ENCODE measurements around the gene CLK3.
"Not testable (repeated sequence)": the region's sequence is repeated elsewhere in the genome, so short reads cannot be mapped to it uniquely, and the experiment has no call there.

Gene CLK3

DNA sequence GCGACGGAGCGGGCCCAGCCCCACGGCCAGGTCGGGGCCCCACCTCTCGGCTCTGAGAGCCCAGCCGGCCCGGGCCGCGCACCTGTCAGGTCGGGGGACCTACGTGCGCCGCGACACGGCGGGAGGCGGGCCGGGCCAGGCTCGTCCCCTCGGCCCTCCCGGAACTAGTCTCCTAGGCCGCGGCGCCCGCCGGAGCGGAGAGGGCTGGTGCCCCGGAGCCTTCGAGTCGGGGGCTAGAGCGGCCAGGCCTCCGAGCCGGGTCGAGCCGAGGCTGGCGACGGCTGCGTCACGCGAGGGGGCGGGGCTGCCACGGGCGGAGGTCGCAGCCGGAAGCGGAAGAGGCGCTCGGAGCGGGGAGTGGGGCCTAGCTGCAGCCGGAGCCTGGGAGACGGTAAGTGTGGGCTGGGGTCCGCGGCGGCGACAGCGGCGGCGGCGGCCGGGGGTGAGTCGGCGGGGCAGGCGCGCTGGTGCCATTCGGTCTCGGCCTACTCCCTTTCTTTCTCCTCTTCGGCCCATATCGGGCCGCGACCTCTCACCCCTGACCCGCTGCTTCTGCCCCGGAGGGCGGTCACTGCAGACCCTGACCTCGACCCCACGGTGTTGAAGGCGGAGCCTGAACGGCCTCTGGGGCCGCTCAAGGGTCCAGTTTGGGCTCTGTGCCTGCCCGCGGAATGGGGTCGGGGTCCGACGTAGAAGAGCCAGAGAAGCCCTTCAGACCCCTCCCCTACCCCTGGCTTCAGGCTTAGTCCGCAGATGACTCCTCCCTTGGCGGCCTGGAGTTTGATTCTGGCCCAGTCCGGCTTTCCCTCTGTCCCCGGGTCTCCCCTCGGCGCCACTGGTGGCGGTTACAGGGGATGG lies at the start of gene CLK3:
Gene CLK3, plus strand, starts transcription at position 329 of the 858 bp plus-strand sequence. CDS start 3,361 bp downstream, outside the sequence.
- DNase-seq: peak; percentile 92

GRCh38 chr15:74568594-74568993 lies 47.0 kb upstream of the CLK3 start:
- no peak for DNase-seq

DNA sequence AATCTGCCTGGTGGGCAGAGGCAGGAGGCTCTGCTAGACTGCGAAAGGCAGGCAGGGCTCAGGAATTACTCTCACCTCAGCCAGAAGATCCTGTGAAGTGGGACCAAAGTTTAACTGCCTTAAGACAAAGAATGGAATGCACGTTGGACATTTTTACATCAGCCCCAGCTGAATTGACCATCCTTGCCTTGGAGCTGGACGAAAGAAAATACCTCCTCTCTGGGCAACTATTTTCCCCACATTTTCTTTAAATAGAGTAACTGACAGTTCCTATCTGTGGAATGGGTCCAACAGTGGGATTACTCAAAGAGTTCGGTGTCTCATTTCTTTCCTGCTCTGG lies 45.9 kb upstream of the CLK3 start:
- no peak for DNase-seq

DNA sequence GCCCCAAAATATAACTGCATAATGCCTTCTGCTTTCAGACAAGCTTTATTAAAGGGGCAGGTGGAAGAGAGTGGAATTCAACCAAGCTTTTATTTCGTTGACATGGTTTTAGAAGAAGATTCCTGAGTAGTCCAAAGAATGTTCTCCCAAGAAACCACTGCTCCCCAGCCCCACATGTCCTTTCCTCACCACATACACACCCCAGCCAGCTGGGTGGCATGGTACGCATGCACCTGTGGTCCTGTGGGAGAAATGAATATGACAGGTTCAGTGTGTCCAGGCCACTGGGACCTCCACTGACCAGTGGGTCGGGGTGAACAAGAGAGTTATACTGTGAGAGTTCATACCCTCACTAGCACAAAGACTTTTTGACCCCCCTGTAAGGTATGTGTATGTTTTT lies 44.4 kb upstream of the CLK3 start:
- DNase-seq: no peak

DNA sequence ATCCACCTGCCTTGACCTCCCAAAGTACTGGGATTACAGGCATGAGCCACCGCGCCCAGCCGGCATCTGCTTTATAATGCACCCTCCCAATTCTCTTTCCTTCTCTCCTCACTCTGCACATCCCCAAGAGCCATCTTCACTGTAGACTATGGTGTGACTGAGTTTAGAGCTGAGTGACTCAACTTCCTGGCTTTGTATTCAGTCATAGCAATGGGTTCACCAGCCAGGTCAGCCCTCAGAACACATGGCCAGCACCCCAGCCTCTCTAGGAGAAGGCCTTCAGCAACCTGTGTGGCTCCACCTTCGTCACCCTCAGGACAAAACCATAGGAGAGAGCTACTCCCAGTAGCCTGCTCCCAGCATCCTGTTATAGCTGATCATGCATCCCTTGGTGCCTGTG lies 41.6 kb upstream of the CLK3 start:
- DNase-seq: no peak

GRCh38 chr15:74578496-74578994 lies 37.1 kb upstream of the CLK3 start:
- DNase-seq: no peak

DNA sequence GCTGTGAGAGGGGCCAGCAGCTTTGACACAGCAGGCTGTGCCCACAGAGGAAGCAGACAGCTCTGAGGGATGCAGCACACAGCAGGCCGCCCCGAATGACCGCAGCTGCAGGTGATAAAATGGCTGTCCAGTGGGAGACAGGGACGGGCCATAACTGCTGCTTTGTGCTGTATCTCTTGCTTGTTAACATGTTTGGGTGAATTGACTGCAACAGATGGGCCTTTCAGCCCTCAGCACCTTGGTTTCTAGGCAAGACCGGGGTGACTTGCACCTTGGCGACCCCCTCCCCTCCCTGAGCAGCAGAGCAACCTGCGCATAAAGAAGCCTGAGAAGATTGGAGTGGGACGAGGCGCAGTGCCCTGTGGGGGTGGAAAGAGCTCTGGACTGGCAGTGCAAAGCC lies 36.6 kb upstream of the CLK3 start:
- DNase-seq: no peak

GRCh38 chr15:74580538-74581350 lies 34.9 kb upstream of the CLK3 start:
- no peak for DNase-seq

- DNase-seq: no peak
Measured at GRCh38 chr15:74584204-74584603, 31.4 kb upstream of the CLK3 start.

- DNase-seq: no peak
Measured at GRCh38 chr15:74584779-74585178, 30.9 kb upstream of the CLK3 start.

DNA sequence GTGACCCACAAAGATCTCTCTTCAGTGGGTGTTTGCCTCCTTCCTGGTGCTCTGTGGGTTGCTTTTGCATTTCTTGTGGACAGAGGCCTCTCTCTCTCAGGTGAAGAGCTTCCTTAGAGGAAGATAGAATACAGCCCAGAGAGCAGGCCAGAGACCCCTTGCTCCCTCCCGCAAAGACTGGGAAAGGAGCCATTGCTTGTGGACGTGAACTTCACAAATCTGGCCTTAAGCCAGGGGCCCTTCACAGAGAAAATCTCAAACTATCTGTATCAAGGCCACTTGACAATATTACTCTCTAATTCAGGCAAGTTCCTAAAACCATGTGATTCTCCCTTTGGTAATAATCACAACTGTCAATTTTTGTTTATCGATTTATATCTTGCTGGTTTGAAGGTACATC lies 30.4 kb upstream of the CLK3 start:
- no peak for DNase-seq

DNA sequence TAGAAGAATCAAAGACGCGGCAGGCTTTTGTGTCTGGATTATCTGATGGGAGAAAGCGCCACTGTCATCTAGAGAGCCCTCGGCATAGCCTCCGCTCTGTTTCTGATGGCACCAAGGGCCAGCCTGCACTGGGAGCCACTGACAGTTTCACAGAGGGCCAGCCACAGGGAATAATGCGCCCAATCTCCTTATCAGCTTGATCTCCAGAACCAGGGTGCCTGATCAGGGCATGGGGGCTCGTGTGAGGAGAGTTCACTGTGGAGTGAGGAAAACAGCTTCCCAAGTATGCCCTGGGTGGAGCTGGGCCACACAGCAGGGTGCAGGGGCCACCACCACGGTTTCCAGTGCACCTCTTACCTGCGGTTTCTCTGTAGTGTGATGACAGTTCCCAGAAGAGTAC lies 29.8 kb upstream of the CLK3 start:
- DNase-seq: no peak

DNA sequence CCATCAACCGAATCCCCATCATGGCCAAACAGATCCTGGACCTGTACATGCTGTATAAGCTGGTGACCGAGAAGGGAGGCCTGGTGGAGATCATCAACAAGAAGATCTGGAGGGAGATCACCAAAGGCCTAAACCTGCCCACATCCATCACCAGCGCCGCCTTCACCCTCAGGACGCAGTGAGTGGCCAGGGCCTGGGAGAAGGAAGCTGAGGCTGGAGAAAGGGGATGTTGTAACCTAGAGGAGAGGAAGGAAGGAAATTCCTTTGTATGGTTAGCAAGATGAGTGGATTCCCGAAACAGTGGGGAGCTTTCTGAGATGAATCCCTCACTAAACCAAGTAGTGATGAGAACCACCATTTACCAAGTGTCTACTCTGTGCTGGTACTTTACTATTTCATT lies 25.8 kb upstream of the CLK3 start:
- DNase-seq: no peak

GRCh38 chr15:74592222-74592621 lies 23.4 kb upstream of the CLK3 start:
- no peak for DNase-seq

DNA sequence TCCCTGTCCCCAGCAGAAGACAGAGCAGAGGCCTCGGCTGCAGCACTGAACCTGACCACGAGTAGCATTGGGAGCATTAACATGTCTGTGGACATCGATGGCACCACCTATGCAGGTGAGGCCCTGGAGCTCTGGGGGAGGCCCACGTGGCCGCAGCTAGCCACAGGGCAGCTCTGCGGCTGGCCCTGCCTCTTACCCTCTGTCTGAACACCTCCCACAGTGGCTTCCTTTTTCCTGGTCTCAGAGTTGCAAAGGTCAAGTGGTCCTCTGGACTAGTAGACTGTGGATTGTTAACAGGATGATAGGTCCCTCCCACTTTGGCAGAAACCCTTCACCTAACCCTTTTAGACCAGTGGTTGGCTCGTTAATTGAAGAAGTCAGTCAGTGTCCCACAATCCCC lies 22.5 kb upstream of the CLK3 start:
- DNase-seq: no peak

GRCh38 chr15:74594455-74594854 lies 21.2 kb upstream of the CLK3 start:
- no peak for DNase-seq

GRCh38 chr15:74595271-74595670 lies 20.4 kb upstream of the CLK3 start:
- no peak for DNase-seq

- not testable (repeated sequence) for DNase-seq
Measured at GRCh38 chr15:74596736-74597135, 18.9 kb upstream of the CLK3 start.

DNA sequence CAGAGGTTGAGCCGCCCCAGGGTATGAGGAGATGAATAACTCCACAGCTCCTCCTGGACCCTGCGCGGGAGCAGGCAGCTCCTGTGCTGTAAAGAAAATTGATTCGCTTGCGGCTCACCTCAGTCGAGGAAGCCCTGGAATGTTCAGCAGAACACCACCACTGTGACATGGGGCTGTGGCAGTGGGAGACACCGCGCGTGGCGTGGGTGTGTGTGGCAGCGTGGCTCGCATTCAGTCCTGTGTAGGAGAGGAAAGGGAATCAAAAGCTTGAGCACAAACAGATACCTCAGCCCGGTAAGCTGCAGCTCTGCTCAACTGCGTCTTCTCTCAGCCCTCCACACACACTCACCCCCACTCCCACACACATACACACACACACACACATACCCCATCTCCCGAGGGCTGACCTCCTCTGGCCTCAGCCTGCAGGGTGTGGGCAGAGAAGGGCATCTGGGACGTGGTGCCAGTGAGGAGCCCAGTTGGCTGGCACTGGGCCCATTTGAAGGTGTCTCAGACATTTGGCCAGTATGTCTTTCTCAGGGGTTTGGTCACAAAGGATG lies 18.4 kb upstream of the CLK3 start:
- not testable (repeated sequence) for DNase-seq

GRCh38 chr15:74598126-74598842 lies 17.4 kb upstream of the CLK3 start:
- DNase-seq: peak; percentile 77

DNA sequence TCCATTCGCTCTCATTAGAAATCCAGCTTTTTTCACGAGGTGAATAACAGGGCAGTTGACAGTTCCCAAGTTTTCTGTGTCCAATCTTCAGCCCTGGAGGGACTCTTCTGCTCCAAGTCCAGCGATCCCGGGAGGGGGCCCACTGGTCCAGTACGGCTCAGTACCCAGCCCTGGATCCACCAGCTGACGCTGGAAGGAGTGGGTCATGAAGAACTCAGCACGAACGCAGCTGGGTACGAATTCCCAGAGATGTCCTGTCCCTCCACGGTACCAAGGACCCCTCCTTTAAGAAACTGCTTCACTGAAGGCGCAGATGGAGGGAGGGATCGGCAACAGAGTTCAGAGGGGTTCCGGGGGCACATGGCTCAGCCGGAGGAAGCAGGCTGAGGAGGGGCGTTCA lies 16.5 kb upstream of the CLK3 start:
- DNase-seq: no peak

GRCh38 chr15:74603026-74603788 lies 12.4 kb upstream of the CLK3 start:
- no peak for DNase-seq

All from activated effector memory CD4-positive, alpha-beta T cell treated with Interleukin-2 at 50 U/mL for 16 hours (primary cell).